Measurements from ENCODE around the gene EPHA6.

GRCh38 chr3:97699889-97700288, 885.5 kb downstream of the EPHA6 start:
- no peak for TF ChIP-seq POLR2A (IDR thresholded peaks at IDR 0.05)
- TF ChIP-seq, protein P1, sequence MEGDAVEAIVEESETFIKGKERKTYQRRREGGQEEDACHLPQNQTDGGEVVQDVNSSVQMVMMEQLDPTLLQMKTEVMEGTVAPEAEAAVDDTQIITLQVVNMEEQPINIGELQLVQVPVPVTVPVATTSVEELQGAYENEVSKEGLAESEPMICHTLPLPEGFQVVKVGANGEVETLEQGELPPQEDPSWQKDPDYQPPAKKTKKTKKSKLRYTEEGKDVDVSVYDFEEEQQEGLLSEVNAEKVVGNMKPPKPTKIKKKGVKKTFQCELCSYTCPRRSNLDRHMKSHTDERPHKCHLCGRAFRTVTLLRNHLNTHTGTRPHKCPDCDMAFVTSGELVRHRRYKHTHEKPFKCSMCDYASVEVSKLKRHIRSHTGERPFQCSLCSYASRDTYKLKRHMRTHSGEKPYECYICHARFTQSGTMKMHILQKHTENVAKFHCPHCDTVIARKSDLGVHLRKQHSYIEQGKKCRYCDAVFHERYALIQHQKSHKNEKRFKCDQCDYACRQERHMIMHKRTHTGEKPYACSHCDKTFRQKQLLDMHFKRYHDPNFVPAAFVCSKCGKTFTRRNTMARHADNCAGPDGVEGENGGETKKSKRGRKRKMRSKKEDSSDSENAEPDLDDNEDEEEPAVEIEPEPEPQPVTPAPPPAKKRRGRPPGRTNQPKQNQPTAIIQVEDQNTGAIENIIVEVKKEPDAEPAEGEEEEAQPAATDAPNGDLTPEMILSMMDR (IDR thresholded peaks at IDR 0.05), result no peak
